Astrocyte (in vitro differentiated cells and primary cell): ENCODE measurements around the gene ZNF136.

Experiments
- EZH2 ChIP-seq: IDR thresholded peaks from 2 replicates; pipeline ENCODE4 v1.6.1; 2012; ENCODE audit warnings: mild to moderate bottlenecking, low read length, inconsistent platforms; ENCODE audit not compliant: insufficient read depth
- TF ChIP-seq, protein P1 (sequence below): IDR thresholded peaks from 2 replicates; pipeline ENCODE4 v1.5.1; 2011; ENCODE audit warnings: low read depth, mild to moderate bottlenecking, inconsistent platforms, low read length, moderate library complexity; ENCODE audit not compliant: insufficient read depth

DNA sequence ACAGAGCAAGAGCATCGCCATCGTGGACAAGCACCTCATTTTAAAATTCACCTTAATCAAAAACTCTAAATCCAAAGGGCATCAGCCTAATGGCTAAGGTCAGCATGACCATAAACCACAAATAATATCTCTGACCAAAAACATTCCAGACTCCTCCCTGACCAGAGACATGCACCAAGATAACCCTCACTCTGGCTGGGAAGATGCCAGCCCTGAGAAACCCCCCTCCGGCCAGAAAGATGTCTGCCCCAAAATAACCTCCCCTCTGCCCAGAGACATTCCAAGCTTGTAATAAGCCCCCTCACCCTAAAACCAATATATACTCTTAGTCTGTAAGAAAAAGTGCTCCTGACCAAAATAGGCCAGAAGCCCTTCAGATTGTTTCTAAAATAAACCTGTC lies 70.1 kb downstream of the ZNF136 start:
- TF ChIP-seq, protein P1, sequence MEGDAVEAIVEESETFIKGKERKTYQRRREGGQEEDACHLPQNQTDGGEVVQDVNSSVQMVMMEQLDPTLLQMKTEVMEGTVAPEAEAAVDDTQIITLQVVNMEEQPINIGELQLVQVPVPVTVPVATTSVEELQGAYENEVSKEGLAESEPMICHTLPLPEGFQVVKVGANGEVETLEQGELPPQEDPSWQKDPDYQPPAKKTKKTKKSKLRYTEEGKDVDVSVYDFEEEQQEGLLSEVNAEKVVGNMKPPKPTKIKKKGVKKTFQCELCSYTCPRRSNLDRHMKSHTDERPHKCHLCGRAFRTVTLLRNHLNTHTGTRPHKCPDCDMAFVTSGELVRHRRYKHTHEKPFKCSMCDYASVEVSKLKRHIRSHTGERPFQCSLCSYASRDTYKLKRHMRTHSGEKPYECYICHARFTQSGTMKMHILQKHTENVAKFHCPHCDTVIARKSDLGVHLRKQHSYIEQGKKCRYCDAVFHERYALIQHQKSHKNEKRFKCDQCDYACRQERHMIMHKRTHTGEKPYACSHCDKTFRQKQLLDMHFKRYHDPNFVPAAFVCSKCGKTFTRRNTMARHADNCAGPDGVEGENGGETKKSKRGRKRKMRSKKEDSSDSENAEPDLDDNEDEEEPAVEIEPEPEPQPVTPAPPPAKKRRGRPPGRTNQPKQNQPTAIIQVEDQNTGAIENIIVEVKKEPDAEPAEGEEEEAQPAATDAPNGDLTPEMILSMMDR: no peak
- TF ChIP-seq EZH2: no peak
